NCI-H1048 (cell line): ENCODE measurements around the gene ANO6.
"Not testable (repeated sequence)": the region's sequence is repeated elsewhere in the genome, so short reads cannot be mapped to it uniquely, and the experiment has no call there.

ENCODE experiments used
- DNase-seq: peaks from one replicate; lab custom pipeline; 2025; lab: John Stamatoyannopoulos, UW

The ANO6 gene

DNA sequence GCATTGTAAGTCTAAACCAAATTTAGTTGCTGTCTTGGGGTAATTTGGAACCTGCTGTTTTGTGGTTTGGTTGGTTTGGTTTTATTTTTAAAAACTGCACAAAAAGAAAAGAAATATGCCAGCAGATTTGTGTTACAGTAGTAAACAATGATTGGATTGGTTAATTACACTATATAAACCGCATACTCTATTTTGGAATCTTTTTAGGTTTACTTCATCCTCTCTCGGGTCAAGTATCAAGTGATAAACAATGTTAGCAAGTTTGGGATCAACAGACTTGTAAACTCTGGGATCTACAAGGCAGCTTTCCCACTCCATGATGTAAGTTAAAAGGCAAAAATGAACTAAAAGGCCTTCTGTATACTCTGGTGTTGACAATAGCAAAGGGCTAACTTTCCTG, 132.4 kb downstream of the ANO6 start:
- no peak for DNase-seq

GRCh38 chr12:45348986-45349385, 133.1 kb downstream of the ANO6 start:
- no peak for DNase-seq

DNA sequence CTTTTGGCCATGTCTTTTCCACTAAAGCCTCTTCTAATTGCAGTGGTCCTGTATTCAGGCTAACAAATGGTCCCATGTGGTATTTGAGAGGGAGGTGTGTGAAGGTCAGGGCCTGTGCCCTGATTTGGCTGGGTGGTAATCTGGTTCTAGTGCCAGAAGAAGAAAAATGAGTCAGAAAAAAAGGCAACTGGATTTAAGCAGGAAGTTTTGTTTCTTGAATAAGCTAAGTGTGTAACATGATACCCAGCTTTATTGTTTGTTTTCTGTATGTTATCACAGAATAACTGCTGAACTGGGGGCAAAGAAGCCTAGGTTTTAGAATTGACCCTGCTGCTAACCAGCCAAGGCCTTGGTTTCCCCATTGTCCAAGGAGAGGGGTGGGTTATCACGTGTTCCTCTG, 134.0 kb downstream of the ANO6 start:
- no peak for DNase-seq

GRCh38 chr12:45350861-45351260, 135.0 kb downstream of the ANO6 start:
- DNase-seq, result no peak

GRCh38 chr12:45351921-45352670, 136.2 kb downstream of the ANO6 start:
- DNase-seq, result no peak

- no peak for DNase-seq
Observed at GRCh38 chr12:45353944-45354343, 138.0 kb downstream of the ANO6 start.

- no peak for DNase-seq
Observed at GRCh38 chr12:45354399-45354798, 138.5 kb downstream of the ANO6 start.

DNA sequence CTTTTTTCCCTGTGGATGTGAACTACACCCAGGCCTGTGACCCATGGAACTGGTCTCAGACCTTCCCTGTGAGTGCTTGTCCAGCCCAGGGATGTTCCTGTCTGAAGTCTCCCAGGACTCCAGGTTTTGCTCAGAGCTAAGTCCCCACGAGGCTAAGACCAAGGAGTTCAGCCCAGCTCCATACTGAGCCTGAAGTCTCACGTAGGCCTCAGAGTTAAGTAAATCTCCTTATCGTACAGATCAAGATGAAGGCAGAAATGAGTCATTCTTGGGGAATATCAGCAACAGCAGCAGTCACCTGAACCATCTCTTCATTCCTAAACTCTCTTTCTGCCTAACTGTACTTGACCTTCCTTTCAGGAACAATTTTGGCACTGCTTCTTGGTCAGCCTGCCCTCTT, 139.8 kb downstream of the ANO6 start:
- DNase-seq, result no peak

DNA sequence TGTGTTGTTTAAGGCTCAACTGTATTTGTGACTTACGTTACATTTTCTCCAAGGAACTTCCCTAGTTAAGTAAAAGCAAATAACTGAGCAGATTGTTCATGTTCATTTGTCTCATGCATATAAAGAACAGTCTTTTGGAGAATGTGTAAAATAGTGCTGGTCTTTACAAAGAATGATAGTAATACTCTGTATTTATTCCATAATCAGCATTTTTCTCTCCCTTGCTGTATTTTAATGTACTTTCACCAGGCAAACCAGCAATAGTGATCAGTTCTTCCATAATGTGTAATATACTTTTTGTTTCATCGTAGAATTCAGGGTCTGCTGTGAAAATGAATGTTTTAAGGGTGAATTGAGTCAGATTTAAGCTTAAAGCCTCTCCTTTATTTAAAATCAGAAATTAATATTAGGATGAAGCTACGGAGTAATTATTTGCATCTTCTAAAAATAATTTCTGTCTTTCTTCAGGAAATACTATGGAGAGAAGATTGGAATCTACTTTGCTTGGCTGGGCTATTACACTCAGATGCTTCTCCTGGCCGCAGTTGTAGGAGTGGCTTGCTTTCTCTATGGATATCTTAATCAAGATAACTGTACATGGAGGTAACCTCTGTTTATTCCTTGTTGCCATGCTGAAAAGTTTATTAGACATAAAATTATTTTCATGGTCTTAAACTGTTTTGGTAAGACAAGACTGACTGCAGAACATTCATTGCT, 141.1 kb downstream of the ANO6 start:
- no peak for DNase-seq

DNA sequence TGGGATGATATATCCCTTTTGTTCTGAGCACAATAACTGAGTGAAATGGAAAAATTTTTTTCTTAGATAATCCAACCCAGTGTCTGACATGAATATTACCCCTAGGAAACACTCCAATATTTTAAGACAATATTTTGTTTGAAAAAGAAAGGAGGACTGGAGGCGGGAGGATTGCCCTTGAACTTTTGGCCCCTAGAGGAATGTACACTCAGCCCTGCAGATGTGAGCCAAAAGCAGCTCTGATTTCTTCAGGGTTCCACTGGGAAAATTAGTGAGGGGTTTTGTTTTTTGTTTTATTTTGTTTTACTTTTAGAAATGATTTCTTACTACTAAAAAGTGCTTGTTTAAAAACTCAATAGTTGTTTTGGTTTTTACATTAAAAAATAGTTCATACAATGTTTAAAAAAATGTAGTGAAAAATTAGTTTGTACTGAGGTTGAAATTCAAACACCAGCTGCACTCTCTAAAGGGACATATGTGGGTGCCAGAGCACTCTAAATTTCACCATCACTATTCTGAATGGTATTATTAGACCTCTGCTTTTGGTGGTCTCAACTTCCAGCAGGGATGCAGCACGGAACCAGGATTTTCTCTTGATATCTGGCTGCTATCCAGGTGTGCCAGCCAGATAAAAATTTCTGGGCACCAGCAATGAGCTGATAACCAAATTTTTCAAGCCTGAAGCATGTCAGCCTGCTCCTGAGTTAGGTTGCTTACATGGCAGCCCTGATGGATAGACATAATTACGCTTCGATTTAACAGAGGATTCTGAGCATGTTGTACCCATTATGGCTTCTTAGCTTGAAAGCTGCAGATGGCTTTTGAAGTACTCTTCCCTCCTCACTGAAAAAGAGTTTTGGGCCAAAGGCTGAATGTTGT, 141.9 kb downstream of the ANO6 start:
- DNase-seq, result no peak

DNA sequence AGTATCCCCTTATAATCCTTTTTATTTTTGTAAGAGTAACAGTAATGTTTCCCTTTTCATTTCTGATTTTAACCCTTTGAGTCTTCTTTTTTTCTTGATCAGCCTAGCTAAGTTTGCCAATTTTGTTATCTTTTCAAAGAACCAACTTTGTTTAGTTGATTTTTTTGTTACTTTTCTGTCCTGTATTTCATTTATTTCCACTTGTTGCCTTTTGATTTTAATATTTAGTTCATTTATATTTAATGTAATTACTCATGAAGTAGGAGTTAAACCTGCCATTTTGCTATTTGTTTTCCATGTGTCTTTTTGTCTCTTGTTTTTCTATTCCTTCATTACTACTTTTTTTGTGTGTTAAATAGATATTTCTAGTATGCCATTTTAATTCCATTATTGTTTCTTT, 146.4 kb downstream of the ANO6 start:
- DNase-seq, result no peak

DNA sequence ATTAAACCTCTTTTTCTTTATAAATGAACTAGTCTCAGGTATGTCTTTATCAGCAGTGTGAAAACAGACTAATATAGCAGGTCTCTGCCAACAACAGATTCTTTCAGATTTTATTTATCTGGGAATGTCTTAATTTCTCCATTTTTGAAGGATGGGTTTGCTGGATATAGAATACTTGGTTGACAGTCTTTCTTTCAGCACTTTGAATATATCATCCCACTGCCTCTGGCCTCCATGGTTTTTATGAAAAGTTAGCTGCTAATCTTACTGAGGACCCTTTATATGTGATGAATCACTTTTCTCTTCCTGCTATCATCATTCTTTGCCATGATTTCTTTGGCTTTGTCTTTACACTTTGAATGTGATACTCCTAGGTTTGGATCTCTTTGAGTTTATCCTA, 148.0 kb downstream of the ANO6 start:
- no peak for DNase-seq

- DNase-seq, result no peak
Observed at GRCh38 chr12:45368841-45369489, 153.1 kb downstream of the ANO6 start.

DNA sequence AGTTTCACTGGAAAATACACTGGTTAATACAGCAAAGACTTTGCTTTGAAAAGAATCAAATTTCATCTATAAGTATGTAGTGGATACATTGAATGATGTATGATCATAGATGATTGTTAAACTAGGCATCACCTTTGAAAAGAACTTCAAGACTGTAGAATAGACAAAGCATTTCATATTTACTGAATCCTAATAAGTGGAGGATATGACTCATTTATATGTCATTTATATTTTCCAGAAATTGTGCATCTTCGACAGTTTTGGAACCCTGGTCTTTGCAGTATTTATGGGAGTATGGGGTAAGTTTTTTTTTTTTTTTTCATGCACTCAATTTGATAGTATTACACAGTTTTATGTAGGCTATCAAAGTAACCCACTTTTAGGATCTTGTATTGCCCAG, 161.9 kb downstream of the ANO6 start:
- DNase-seq, result no peak

DNA sequence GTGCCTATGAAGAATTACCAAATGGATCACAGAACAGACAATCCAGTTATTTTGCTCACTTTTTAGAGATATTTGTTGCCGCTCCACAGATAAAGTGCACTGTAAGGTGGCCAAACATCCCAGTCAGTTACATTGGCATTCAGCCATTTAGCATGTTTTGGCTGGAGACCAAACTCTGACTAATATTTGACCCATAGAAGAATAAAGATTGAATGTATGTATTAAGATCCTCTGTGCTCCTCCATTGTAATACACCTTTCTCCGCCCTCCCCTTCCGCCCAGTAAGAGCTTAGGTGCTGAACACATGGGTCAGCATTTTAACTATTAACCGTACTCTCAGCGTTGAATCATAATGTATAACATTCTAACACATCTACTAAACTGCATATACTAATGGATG, 163.4 kb downstream of the ANO6 start:
- no peak for DNase-seq

- no peak for DNase-seq
Observed at GRCh38 chr12:45381351-45381750, 165.5 kb downstream of the ANO6 start.

DNA sequence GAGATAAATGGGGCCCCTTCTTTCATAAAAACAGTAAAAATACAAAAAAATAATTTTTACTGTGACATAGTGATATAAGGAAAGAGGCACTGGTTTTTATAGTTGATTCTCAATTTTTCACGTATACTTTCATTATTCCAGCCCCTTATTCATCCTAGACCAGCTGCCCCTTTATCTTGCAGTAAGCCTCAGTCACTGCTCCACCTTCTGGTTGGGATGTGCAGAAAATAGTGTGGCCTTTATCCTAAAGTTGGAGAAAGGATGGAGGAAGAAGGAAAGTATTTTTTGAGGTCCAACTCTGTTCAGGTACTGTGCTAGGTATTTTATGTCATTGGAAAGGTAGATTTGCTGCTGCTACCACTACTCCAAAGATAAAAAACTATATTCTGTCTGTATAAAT, 172.7 kb downstream of the ANO6 start:
- no peak for DNase-seq

DNA sequence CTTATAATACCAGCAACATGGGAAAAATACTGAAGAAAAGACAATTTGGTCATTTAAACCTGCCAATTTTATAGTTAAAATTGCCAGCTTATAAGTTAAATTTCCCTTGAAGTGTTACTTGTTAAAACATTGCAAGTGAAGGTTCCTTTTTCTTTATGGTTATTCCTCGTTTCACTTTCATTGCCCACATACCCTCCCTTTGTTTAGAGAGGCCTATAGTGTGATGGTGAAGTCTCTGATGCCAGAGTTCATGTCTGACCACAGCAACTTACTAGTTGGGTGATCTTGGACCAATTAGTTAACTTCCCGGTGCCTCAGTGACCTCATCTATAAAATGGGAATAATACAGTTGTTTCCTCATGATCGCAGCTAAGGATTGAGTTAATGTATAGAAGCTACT, 173.5 kb downstream of the ANO6 start:
- DNase-seq, result no peak

DNA sequence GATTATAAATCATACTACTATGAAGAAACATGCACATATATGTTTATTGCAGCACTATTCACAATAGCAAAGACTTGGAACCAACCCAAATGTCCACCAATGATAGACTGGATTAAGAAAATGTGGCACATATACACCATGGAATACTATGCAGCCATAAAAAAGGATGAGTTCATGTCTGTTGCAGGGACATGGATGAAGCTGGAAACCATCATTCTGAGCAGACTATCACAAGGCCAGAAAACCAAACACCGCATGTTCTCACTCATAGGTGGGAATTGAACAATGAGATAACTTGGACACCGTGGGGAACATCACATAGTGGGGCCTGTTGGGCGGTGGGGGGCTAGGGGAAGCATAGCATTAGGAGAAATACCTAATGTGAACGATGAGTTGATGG, 181.6 kb downstream of the ANO6 start:
- not testable (repeated sequence) for DNase-seq

GRCh38 chr12:45398552-45398951, 182.7 kb downstream of the ANO6 start:
- DNase-seq, result no peak

DNA sequence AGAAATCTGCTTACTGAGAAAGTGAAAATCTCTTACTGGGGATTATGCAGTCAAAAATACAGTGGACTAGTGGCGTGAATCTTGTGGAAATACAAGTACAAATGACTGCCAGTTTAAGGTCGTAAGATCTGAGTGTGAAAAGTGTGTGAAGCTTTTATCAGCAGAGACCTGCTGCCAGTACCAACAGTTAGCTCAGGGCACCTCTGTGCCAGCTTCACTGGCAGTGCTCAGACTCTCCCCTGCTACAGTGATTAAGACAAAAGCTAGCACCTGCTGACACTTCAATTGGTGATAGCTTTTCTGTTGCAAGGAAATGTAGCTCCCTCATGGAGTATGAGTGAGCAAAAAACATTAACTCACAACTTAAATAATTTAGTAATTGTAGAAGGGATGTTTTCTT, 185.1 kb downstream of the ANO6 start:
- DNase-seq, result no peak

- no peak for DNase-seq
Observed at GRCh38 chr12:45402288-45402687, 186.4 kb downstream of the ANO6 start.
